22Rv1 (cell line): Measurements from ENCODE around the gene NCLN.

Experiments used
- CTCF ChIP-seq: fragments of 450-650 bp; IDR thresholded peaks from 2 replicates; pipeline ENCODE4 v1.5.1; 2017; ENCODE audit warnings: mild to moderate bottlenecking
- ZFX ChIP-seq: fragments of 450-650 bp; IDR thresholded peaks from 2 replicates; pipeline ENCODE4 v1.6.1; 2017; ENCODE audit warnings: antibody characterized with exemption, borderline replicate concordance

- no peak for TF ChIP-seq CTCF
- no peak for TF ChIP-seq ZFX
Measured at GRCh38 chr19:3229346-3229743, 43.6 kb downstream of the NCLN start.
